GM19099 (cell line): ENCODE data around the gene ZCCHC3.
A peak's percentile ranks its signal among the peaks of the same experiment; 100 is the strongest.

Experiments used
- POLR2A ChIP-seq: IDR thresholded peaks from 3 replicates; pipeline ENCODE4 v1.6.1; 2011; ENCODE audit warnings: low read depth; ENCODE audit not compliant: insufficient read length; ENCODE audit errors: extremely low read depth

The ZCCHC3 gene

GRCh38 chr20:325045-325888, 27.9 kb downstream of the ZCCHC3 start, which contains the start of gene SOX12:
Gene SOX12, plus strand, starts transcription at chr20:325552. Its CDS starts 373 bp downstream, at chr20:325925.
- TF ChIP-seq POLR2A: peak; percentile 72

GRCh38 chr20:325889-326644, 28.7 kb downstream of the ZCCHC3 start:
- TF ChIP-seq POLR2A: no peak

GRCh38 chr20:326645-327185, 29.3 kb downstream of the ZCCHC3 start:
- no peak for TF ChIP-seq POLR2A

DNA sequence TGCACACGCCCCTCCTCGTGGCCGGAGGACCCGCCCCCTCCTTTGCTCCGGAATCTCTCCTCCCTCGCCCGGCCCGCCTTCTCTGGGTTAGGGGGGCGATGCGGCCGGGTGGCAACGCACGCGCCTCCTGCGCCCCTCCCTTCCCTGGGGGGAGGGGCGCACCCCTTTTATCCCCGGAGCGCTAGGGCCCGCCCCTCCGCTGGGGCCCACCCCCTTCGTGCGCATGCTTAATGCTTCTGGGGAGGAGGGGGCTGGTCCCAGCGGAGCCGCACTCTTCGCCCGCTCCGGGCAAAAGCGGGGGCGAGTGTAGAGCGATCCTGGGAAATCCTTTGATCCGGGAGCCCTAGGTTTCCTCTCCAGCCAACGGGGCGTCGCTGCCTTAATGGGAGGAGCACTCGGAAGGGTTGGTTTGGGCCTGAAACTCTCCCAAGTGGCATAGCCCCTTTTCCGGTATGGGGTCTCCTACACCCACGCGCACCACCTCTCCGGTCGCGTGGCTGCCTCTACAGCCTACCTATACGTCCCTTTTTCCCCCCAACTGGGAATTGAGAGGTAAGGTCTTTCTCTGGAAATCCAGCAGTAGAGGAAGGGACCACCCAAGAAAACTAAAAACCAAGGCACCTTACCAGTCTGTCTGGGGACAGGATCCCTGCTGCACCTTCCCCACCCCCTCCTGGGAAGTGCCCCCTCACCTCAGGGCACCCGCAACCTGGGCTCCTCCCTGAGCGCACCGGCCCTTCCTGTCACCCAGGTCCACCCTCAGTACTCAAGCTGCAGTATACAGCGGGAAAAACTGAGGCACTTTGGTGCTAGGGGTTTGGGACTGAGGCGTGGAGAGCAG, 30.0 kb downstream of the ZCCHC3 start:
- TF ChIP-seq POLR2A: peak; percentile 40

GRCh38 chr20:328027-328974, 30.9 kb downstream of the ZCCHC3 start:
- no peak for TF ChIP-seq POLR2A

DNA sequence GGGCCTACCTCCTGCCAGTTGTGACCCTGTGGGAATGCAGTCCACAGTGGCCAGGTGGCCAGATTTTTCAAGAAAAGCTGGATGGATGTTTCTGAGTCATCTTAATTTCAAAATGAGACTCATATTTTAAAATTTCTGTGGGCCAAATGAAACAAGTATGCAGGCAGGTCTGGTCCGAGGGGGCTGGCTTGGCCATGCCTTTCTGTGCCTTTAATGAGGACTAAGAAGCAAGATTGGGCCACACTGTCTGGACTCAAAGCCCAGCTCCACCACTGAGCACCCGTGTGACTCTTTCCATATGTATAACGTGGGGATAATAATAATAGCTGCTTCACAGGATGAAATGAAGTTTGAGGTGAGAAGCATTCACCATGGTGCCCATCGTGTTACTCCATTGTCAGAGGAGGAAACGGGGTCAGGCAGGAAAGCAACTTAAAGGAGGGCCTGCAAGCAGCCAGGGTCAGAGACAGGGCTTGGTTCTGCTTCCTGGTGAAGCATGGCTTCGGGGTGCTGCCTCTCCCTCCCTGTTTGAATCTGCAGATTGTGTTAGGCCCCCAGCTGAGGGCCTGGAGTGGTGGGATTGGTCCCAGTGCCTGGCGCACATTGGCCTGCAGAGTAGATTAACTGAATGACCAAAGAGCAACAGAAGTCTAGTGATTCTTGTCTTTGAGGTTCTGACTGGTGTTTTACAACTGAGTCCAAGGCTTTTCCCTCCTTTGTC, 31.8 kb downstream of the ZCCHC3 start:
- TF ChIP-seq POLR2A: no peak

DNA sequence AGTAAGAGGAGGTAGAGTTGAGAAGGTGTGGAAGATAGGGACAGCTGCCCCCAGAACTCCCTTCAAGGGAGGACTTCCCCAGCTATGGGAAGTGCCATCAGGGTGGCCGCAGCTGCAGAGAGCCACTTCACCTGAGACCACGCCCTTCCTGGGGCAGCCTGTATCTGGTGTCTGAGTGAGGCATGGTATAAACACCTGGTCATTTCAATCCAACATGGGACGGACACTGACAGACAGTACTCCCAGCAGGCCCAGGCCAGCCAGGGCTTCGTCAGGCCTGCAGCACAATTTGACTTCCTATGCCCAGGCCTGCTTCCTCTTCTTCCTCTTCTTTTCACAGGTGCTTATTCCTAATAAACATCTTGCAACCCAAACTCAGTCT, 32.5 kb downstream of the ZCCHC3 start:
- TF ChIP-seq POLR2A: no peak

DNA sequence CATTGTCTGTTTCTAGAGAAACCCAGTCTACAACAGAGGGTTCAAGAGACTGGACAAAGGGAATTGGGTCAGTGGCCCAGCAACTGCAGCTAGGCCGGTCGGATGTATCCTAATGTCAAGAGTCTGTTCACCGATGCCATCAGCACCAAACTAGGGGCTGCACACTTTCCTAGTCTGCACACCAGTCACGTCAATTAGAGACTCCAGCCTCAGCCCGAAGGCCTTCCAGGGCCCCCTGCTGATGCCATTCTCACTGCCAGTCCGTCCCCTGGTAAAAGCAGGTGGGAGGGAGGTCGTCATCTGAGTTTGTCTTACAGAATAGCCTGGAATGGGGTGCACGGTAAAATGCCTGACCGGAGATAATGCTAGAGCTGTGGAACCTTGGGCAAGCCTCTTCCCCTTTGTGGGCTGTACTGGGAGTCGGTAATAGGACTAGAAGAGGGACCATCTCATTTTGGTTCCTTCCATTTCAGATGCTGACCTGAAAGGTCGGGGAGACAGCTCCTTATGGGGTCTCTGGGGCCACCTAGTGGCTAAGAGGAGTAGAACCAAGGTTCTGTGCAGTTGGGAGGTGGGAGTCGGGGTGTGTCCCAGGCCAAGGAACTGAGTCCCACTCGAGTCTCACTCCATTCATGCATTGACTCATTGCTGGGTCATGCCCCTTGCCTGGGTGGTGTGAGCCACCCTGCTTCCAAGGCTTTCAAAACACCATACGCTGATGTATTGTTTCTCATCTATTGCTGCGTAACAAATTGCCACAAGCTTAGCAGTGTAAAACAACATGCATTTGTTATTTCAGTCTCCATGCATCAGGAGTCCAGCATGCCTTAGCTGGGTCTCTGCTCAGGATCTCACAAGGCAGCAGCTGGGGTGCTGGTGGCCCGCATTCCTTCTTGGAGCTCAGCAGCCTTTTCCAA, 33.1 kb downstream of the ZCCHC3 start:
- no peak for TF ChIP-seq POLR2A

- TF ChIP-seq POLR2A: no peak
Observed at GRCh38 chr20:334578-334977, 37.2 kb downstream of the ZCCHC3 start.

DNA sequence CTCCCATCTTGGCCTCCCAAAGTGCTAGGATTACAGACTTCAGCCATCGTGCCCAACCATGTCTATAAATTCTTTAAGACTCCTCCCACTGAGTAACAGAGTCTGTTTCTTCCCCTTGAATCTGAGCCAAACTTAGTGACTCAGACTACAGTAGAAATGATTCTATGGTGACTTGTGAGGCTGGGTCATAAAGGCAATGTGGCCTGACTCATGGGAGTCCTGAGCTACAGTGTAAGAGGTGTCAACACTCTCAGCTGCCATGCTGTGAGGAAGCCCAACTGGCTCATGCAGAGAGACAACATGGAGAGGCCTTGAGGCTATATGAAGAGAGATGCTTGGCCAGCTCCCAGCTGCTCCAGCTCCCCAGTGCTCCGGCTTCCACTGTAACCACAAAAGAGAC, 44.3 kb downstream of the ZCCHC3 start:
- TF ChIP-seq POLR2A: no peak

DNA sequence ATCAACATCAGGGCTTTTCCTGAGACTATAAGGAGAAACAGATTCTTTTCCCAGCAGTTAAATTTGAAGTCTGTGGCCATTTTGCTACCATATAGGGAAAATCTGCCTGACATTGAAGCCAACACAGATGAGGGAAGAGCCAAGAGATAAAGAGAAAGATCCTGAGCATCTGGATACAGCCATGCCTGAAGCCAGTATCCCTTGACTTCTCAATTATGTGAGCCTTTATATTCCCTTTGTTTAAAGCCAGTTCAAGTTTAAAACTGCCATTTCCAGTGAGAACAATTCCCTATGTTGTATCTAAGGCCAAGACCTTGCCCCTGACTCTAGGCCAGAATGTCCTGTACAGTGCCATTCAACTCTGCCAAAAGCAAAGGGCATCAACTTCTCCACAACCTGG, 45.7 kb downstream of the ZCCHC3 start:
- no peak for TF ChIP-seq POLR2A

DNA sequence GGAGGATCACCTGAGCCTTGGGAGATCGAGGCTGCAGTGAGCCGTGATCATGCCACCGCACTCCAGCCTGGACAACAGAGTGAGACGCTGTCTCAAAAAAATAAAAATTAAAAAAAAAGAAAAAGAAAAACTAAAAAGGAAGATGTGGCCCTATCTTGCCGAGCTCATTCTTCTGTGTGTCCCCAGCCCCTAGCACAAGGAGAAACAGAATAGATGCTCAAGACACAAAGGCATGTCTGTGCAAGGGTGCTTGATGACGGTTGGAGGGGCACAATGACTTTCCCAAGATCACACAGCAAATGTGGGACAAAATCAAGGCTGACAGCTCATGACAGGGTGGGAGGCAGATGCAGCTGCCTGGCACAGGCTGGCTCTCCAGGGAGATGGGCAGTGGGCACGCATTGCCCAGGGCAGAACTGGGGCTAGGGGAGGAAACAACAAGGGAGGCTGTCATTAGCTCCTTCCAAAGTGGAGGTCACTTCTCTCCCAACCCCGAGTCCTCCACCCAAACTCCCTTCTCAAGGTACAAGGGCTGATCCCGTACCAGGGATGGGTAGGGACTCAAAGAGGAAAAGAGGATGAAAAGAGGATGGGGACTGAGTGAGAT, 48.8 kb downstream of the ZCCHC3 start:
- no peak for TF ChIP-seq POLR2A
